ENCODE results near the gene LRRTM3.

DNA sequence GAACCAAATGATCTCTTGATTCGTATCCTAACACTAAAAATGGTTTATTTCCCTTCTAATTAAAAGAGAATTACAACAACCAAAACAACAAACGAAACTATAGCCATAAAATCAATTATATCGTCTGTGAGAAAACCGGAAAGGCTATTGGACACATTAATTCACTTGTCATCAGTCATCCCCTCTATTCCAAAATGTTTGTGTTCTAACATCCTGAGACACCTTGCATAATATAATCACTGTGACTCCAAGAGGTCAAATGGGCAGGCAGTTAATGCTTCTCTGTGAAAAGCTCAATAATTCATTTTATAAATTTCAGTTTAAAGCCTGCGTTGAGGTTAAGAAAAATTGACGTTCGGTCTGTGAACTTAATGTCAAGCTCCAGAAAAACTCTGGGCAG, 463 bp upstream of the LRRTM3 start:
- TF ChIP-seq, protein P1, sequence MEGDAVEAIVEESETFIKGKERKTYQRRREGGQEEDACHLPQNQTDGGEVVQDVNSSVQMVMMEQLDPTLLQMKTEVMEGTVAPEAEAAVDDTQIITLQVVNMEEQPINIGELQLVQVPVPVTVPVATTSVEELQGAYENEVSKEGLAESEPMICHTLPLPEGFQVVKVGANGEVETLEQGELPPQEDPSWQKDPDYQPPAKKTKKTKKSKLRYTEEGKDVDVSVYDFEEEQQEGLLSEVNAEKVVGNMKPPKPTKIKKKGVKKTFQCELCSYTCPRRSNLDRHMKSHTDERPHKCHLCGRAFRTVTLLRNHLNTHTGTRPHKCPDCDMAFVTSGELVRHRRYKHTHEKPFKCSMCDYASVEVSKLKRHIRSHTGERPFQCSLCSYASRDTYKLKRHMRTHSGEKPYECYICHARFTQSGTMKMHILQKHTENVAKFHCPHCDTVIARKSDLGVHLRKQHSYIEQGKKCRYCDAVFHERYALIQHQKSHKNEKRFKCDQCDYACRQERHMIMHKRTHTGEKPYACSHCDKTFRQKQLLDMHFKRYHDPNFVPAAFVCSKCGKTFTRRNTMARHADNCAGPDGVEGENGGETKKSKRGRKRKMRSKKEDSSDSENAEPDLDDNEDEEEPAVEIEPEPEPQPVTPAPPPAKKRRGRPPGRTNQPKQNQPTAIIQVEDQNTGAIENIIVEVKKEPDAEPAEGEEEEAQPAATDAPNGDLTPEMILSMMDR (IDR thresholded peaks at IDR 0.05): no peak
- no peak for TF ChIP-seq POLR2A (IDR thresholded peaks at IDR 0.05)

Data from heart left ventricle (tissue), 13 donors.